ENCODE data around the gene ZNF212.

Gene ZNF212
- long read RNA-seq, transcript ZNF212-201 (5 exons, 2,810 nt): major isoform, 77 of 98 reads
- long read RNA-seq, partial matches to known transcripts: 4 of 98 reads
- long read RNA-seq, other reads (novel, unspliced or antisense): 17 of 98 reads

DNA sequence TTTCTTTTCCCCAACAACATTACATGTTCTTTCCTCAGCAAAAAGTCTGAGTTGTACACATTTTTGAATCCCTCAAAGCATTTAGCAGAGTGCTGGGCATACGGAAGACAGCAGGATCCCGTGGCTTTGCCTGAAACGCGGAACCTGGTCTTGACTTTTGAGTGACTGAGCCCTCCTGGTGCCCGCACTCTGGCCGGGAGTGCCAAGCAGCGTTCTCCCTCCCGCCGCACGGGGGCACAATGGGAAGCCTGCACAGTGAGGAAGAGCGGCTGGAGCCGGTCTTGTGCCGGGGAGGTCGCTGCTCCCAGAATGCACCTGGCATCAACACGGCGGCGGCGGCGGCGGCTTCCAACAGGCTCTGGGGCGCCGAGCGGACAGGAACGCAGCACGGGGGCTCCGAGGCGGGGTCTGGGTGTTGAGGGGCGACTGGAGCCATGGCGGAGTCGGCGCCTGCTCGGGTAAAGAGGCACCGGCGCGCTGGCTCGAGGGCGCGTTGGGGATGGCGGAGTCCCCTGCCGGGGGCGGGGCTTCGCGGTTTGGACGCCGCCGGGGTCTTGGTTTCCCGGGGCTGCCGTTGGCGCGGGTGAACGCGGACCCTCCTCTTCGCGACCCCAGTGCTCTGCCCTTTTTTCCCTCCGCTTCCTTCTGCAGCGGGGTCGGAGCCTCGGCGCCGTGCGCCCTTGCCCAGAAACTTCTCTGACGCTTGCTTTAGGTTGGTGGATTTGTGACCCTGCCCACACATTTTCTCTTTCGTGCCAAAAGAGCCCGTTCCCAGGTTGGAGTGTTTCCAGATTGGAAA, at the start of gene ZNF212:
TSS of gene ZNF212 (plus strand) at position 307 of the 799 bp plus-strand sequence. CDS start at position 435, 128 bp downstream.
- peak within 1 kb of the TSS; percentile 73 for H3K27ac ChIP-seq (replicated peaks)
- peak; percentile 78 to 96 for DNase-seq (ENCODE audit: low read depth in 1 of 2, low spot score in 1 of 2)

DNA sequence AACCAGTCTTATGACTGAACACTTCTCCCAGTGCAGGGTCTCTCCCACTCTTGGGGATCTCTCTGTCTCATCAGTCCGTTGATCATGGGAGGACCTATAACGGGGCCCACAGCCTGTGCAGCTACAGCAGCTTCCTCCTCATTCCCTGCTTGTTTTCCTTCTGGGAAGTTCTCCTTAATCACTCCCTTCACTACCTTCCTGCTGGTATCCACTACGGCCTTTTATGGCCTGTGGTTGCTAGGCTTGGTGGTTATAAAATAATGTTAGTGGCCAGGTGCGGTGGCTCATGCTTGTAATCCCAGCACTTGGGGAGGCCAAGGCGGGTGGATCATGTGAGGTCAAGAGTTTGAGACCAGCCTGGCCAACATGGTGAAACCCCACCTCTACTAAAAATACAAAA, 47.6 kb upstream of the ZNF212 start:
- no peak overlapping the region for H3K27ac ChIP-seq (replicated peaks)
- no peak for DNase-seq (ENCODE audit: low read depth in 1 of 2, low spot score in 1 of 2)
- TF ChIP-seq POLR2AphosphoS5 (IDR thresholded peaks at IDR 0.05; ENCODE audit: low read depth): no peak
- no peak for TF ChIP-seq SPI1 (IDR thresholded peaks at IDR 0.05; ENCODE audit: borderline replicate concordance, low read depth)
- TF ChIP-seq, protein P1, sequence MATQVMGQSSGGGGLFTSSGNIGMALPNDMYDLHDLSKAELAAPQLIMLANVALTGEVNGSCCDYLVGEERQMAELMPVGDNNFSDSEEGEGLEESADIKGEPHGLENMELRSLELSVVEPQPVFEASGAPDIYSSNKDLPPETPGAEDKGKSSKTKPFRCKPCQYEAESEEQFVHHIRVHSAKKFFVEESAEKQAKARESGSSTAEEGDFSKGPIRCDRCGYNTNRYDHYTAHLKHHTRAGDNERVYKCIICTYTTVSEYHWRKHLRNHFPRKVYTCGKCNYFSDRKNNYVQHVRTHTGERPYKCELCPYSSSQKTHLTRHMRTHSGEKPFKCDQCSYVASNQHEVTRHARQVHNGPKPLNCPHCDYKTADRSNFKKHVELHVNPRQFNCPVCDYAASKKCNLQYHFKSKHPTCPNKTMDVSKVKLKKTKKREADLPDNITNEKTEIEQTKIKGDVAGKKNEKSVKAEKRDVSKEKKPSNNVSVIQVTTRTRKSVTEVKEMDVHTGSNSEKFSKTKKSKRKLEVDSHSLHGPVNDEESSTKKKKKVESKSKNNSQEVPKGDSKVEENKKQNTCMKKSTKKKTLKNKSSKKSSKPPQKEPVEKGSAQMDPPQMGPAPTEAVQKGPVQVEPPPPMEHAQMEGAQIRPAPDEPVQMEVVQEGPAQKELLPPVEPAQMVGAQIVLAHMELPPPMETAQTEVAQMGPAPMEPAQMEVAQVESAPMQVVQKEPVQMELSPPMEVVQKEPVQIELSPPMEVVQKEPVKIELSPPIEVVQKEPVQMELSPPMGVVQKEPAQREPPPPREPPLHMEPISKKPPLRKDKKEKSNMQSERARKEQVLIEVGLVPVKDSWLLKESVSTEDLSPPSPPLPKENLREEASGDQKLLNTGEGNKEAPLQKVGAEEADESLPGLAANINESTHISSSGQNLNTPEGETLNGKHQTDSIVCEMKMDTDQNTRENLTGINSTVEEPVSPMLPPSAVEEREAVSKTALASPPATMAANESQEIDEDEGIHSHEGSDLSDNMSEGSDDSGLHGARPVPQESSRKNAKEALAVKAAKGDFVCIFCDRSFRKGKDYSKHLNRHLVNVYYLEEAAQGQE (IDR thresholded peaks at IDR 0.05; ENCODE audit: insufficient replicate concordance, low read depth): no peak
- no peak for TF ChIP-seq GABPA (IDR thresholded peaks at IDR 0.05; ENCODE audit: low read depth)
- TF ChIP-seq, protein P2, sequence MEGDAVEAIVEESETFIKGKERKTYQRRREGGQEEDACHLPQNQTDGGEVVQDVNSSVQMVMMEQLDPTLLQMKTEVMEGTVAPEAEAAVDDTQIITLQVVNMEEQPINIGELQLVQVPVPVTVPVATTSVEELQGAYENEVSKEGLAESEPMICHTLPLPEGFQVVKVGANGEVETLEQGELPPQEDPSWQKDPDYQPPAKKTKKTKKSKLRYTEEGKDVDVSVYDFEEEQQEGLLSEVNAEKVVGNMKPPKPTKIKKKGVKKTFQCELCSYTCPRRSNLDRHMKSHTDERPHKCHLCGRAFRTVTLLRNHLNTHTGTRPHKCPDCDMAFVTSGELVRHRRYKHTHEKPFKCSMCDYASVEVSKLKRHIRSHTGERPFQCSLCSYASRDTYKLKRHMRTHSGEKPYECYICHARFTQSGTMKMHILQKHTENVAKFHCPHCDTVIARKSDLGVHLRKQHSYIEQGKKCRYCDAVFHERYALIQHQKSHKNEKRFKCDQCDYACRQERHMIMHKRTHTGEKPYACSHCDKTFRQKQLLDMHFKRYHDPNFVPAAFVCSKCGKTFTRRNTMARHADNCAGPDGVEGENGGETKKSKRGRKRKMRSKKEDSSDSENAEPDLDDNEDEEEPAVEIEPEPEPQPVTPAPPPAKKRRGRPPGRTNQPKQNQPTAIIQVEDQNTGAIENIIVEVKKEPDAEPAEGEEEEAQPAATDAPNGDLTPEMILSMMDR (IDR thresholded peaks at IDR 0.05; ENCODE audit: insufficient read depth, low read length): no peak
- H3K27me3 ChIP-seq (ENCODE audit: insufficient read depth, poor library complexity, severe bottlenecking): no peaks in the 10 kb centered on the region
- H3K4me3 ChIP-seq (replicated peaks; ENCODE audit: insufficient read depth, low read length): no peak overlapping the region

More for the DNA sequence above, at the start of gene ZNF212:
- Histone ChIP-seq H3K4me3 (replicated peaks; ENCODE audit: insufficient read depth, low read length) (peak within 1 kb of the TSS; percentile 84), H3K27me3 (ENCODE audit: insufficient read depth, poor library complexity, severe bottlenecking) (no peaks in the 10 kb centered on the region)
- TF ChIP-seq POLR2AphosphoS5 (IDR thresholded peaks at IDR 0.05; ENCODE audit: low read depth) (peak; percentile 76; the same call in 1 of the 2 replicates), GABPA (IDR thresholded peaks at IDR 0.05; ENCODE audit: low read depth) (0 out of 2 replicates have a peak, but pooled peaks have one; percentile 34), SPI1 (IDR thresholded peaks at IDR 0.05; ENCODE audit: borderline replicate concordance, low read depth) (peak; percentile 58; the same call in 1 of the 2 replicates)
- TF ChIP-seq, protein P2 (IDR thresholded peaks at IDR 0.05; ENCODE audit: insufficient read depth, low read length): peak; percentile 74
- TF ChIP-seq, protein P1 (IDR thresholded peaks at IDR 0.05; ENCODE audit: insufficient replicate concordance, low read depth): peak; percentile 50

DNA sequence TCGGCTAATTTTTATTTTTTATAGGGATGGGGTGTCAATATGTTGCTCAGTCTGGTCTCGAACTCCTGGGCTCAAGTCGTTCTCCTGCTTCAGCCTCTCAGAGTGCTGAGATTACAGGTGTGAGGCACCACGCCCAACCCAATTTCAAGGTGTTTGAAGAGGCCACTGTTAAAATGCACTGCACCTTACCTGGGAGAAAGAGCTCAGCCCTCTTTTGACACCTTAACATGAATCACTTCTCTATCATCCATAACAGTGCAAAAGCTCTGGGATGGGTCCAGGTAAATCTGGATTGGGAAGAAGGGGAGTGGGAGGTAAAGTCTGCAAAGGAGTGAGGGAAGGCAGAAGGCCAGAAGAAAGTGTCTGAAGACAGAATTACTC, 44.7 kb upstream of the ZNF212 start:
- no peaks in the 10 kb centered on the region for H3K27me3 ChIP-seq (ENCODE audit: insufficient read depth, poor library complexity, severe bottlenecking)
- no peak overlapping the region for H3K27ac ChIP-seq (replicated peaks)
- TF ChIP-seq POLR2AphosphoS5 (IDR thresholded peaks at IDR 0.05; ENCODE audit: low read depth) (no peak), SPI1 (IDR thresholded peaks at IDR 0.05; ENCODE audit: borderline replicate concordance, low read depth) (no peak), GABPA (IDR thresholded peaks at IDR 0.05; ENCODE audit: low read depth) (no peak)
- TF ChIP-seq, protein P2 (IDR thresholded peaks at IDR 0.05; ENCODE audit: insufficient read depth, low read length): no peak
- TF ChIP-seq, protein P1 (IDR thresholded peaks at IDR 0.05; ENCODE audit: insufficient replicate concordance, low read depth): no peak
- no peak for DNase-seq (ENCODE audit: low read depth in 1 of 2, low spot score in 1 of 2)
- peak overlapping the region; percentile 69 for H3K4me3 ChIP-seq (replicated peaks; ENCODE audit: insufficient read depth, low read length)

Measured in HL-60 (cell line).